Naive B cell (primary cell): Measurements from ENCODE around the gene PLD5. TPM values are rescaled to one million over a fixed set of nuclear protein-coding genes. Genes with fewer than 3 reads are reported as not detected.
"Not testable (repeated sequence)": the region's sequence is repeated elsewhere in the genome, so short reads cannot be mapped to it uniquely, and the experiment has no call there.

Experiments
- ATAC-seq, 2 donors: fragments of 150-1000 bp; cut with Tn5 transposase; 2 replicates each; pipeline ENCODE4 v1.10.0; 2021; ENCODE audit warnings: low read depth in 2 of 2, mild to moderate bottlenecking in 2 of 2, moderate library complexity in 2 of 2
- DNase-seq: peaks from one replicate; pipeline ENCODE4 v3.0.0; 2022
- H3K27ac Mint-ChIP-seq, 6 donors: one replicate each; pipeline ENCODE4 v1.8.0; 2020 to 2022; ENCODE audit warnings: mild to moderate bottlenecking in 6 of 6, mixed read lengths in 6 of 6, moderate library complexity in 5 of 6, inconsistent platforms in 2 of 6
- H3K27me3 Mint-ChIP-seq, 3 donors: one replicate each; pipeline ENCODE4 v1.8.0; 2021 to 2022; ENCODE audit warnings: mixed read lengths in 3 of 3, mild to moderate bottlenecking in 1 of 3
- H3K36me3 Mint-ChIP-seq, 2 donors: one replicate each; pipeline ENCODE4 v1.8.0; 2020 to 2022; ENCODE audit warnings: mixed read lengths in 2 of 2, inconsistent platforms in 1 of 2, mild to moderate bottlenecking in 1 of 2
- H3K4me1 Mint-ChIP-seq, 3 donors: one replicate each; pipeline ENCODE4 v1.8.0; 2020 to 2022; ENCODE audit warnings: mixed read lengths in 3 of 3, inconsistent platforms in 1 of 3, mild to moderate bottlenecking in 1 of 3, moderate library complexity in 1 of 3
- H3K4me3 Mint-ChIP-seq, 8 donors: one replicate each; pipeline ENCODE4 v1.8.0; 2020 to 2022; ENCODE audit warnings: mild to moderate bottlenecking in 8 of 8, mixed read lengths in 8 of 8, moderate library complexity in 8 of 8, inconsistent platforms in 2 of 8
- H3K9me3 Mint-ChIP-seq, 7 donors: one replicate each; pipeline ENCODE4 v1.8.0; 2020 to 2022; ENCODE audit warnings: mixed read lengths in 7 of 7, mild to moderate bottlenecking in 5 of 7, inconsistent platforms in 2 of 7, moderate library complexity in 1 of 7
- polyA plus RNA-seq, 6 donors: library from polyadenylated mRNA; unstranded; fragments of 300-500 nt; fragmentation: Illumina TruSeq; gene quantifications; one replicate each; pipeline ENCODE4 v1.2.3, GENCODE V29; 2021; ENCODE audit warnings: low read depth in 6 of 6

The PLD5 gene
- polyA plus RNA-seq, 6 donors from 2014 or later = 0.08 to 1.1 (median 0.33) TPM

DNA sequence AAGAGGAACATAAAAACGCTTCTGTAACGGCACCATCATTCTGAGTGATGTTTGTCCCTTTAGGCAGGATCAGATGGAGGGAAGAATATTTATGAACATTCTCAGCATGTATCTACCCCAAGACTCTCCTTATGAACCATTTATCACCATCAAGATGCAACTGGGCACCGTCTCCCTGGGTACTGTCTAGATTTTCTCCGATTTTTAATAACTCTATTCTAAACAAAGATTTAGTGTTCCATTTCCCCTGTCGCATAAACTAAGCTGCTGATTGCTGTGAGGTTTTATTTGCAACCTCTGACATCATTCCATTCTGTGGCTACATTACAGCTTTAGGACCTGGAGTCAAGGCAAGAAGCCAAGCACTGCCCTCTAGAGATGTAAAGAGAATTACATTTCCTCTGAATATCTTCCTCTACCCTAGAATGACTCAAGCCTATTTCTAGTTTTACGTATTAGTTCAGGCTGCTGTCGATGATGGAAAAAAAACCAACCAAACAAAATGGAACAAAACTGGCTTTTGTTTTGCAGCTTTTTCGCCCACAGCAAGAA is 395.5 kb downstream of the PLD5 start:
- DNase-seq = no peak
- ATAC-seq = no peak
- peaks cover 3 to 16% (median 7%) of the 10 kb centered on the region in 7 donors for H3K9me3 Mint-ChIP-seq
- peaks cover 0 to 3% of the 10 kb centered on the region in 2 donors for H3K36me3 Mint-ChIP-seq
- H3K4me3 Mint-ChIP-seq = no peak overlapping the region
- no peak overlapping the region for H3K27ac Mint-ChIP-seq
- no peaks in the 10 kb centered on the region for H3K4me1 Mint-ChIP-seq
- H3K27me3 Mint-ChIP-seq = peaks cover 0 to 8% (median 0%) of the 10 kb centered on the region in 3 donors

DNA sequence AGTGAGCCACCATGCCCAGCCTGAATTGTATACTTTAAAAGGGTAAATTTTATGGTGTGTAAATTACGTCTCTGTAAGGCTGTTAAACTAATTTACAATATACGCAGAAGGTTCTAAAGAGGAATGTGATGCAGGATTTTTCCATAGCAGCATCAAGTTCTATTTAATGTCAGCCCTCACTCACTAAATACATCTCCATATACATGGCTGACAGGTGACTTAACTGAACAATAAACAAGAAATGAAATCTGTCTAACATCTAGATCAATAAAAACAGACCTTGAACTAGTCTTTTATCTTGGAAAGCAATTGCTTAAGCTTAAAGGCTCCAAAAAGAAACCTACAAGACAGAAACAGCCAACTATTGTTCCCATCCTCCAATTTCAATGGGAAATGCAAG is 404.1 kb downstream of the PLD5 start:
- ATAC-seq (no peak), DNase-seq (no peak)
- H3K4me3 Mint-ChIP-seq = no peak overlapping the region
- no peaks in the 10 kb centered on the region for H3K27me3 Mint-ChIP-seq
- no peaks in the 10 kb centered on the region for H3K36me3 Mint-ChIP-seq
- no peak overlapping the region for H3K27ac Mint-ChIP-seq
- H3K4me1 Mint-ChIP-seq = no peaks in the 10 kb centered on the region
- no peaks in the 10 kb centered on the region for H3K9me3 Mint-ChIP-seq

GRCh38 chr1:242100921-242101320 is 423.6 kb downstream of the PLD5 start:
- Mint-ChIP-seq H3K27ac (no peak overlapping the region), H3K4me3 (no peak overlapping the region), H3K9me3 (peaks cover 0 to 4% (median 0%) of the 10 kb centered on the region in 7 donors), H3K27me3 (peaks cover 5 to 16% (median 11%) of the 10 kb centered on the region in 3 donors), H3K36me3 (no peaks in the 10 kb centered on the region), H3K4me1 (no peaks in the 10 kb centered on the region)
- ATAC-seq = no peak
- DNase-seq = no peak

DNA sequence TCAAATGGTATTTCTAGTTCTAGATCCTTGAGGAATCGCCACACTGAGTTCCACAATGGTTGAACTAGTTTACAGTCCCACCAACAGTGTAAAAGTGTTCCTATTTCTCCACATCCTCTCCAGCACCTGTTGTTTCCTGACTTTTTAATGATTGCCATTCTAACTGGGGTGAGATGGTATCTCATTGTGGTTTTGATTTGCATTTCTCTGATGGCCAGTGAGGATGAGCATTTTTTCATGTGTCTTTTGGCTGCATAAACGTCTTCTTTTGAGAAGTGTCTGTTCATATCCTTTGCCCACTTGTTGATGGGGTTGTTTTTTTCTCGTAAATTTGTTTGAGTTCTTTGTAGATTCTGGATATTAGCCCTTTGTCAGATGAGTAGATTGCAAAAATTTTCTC is 427.2 kb downstream of the PLD5 start:
- ATAC-seq, H3K36me3 Mint-ChIP-seq, H3K27ac Mint-ChIP-seq, H3K4me1 Mint-ChIP-seq, H3K9me3 Mint-ChIP-seq, H3K4me3 Mint-ChIP-seq, H3K27me3 Mint-ChIP-seq, DNase-seq: not testable (repeated sequence)

GRCh38 chr1:242093116-242093515 is 431.4 kb downstream of the PLD5 start:
- Mint-ChIP-seq H3K4me3 (peak overlapping the region in 1 of 8 donors; percentile 17), H3K27ac (no peak overlapping the region), H3K9me3 (peaks cover 0 to 1% (median 0%) of the 10 kb centered on the region in 7 donors), H3K4me1 (no peaks in the 10 kb centered on the region), H3K36me3 (no peaks in the 10 kb centered on the region), H3K27me3 (no peaks in the 10 kb centered on the region)
- ATAC-seq (no peak), DNase-seq (no peak)

GRCh38 chr1:242089911-242090310 is 434.6 kb downstream of the PLD5 start:
- ATAC-seq (no peak), DNase-seq (no peak)
- H3K4me1 Mint-ChIP-seq = no peaks in the 10 kb centered on the region
- H3K27me3 Mint-ChIP-seq = peaks cover 0 to 12% (median 8%) of the 10 kb centered on the region in 3 donors
- no peaks in the 10 kb centered on the region for H3K36me3 Mint-ChIP-seq
- H3K9me3 Mint-ChIP-seq = no peaks in the 10 kb centered on the region
- no peak overlapping the region for H3K27ac Mint-ChIP-seq
- no peak overlapping the region for H3K4me3 Mint-ChIP-seq

DNA sequence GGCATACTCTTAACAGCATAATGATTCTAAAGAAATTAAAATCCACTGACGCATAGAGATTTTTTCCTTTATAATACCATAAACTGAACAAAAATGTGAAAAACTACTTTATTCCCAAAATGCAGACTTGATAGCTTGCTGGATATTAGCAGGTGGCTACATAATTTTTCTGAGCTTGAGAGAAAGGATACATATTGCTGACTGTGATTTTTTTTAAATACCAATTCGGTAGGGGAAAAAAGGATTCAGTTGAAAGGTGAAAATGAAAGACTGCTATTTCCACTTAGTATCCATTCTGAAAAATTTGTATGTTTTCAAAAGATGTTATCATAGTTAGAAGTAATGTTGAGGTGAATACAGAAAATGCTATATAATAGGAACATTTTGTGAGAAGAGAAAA is 435.6 kb downstream of the PLD5 start:
- H3K27me3 Mint-ChIP-seq = peaks cover 0 to 12% (median 8%) of the 10 kb centered on the region in 3 donors
- H3K4me3 Mint-ChIP-seq = no peak overlapping the region
- DNase-seq = no peak
- no peaks in the 10 kb centered on the region for H3K4me1 Mint-ChIP-seq
- no peak for ATAC-seq
- H3K9me3 Mint-ChIP-seq = no peaks in the 10 kb centered on the region
- no peak overlapping the region for H3K27ac Mint-ChIP-seq
- H3K36me3 Mint-ChIP-seq = no peaks in the 10 kb centered on the region

GRCh38 chr1:242086706-242087105 is 437.8 kb downstream of the PLD5 start:
- Mint-ChIP-seq H3K4me3 (no peak overlapping the region), H3K27me3 (peaks cover 8 to 28% (median 10%) of the 10 kb centered on the region in 3 donors), H3K9me3 (no peaks in the 10 kb centered on the region), H3K27ac (no peak overlapping the region), H3K4me1 (no peaks in the 10 kb centered on the region), H3K36me3 (peaks cover 0 to 4% of the 10 kb centered on the region in 2 donors)
- ATAC-seq (no peak), DNase-seq (no peak)

DNA sequence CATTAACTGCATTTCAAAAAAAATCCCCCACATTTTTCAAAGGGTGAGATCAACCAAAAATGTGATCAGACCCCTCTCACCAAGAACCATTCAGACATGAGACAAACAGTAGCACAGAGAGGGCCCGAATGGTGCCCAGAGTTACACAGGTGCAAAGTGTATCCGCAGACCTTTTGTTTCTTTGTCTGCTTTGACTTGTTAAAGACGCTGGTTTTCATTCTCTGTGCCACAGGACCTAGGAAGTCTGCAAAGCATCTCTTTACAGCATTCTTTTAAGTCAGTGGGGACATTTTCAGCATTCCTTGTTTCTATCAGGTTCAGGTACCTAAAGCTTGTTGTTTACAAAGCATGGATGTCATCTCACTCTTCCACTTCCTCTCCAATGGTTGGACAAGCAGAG is 438.4 kb downstream of the PLD5 start:
- peaks cover 8 to 28% (median 10%) of the 10 kb centered on the region in 3 donors for H3K27me3 Mint-ChIP-seq
- ATAC-seq = no peak
- H3K4me1 Mint-ChIP-seq = no peaks in the 10 kb centered on the region
- H3K27ac Mint-ChIP-seq = no peak overlapping the region
- DNase-seq = no peak
- H3K9me3 Mint-ChIP-seq = no peaks in the 10 kb centered on the region
- no peak overlapping the region for H3K4me3 Mint-ChIP-seq
- H3K36me3 Mint-ChIP-seq = peaks cover 0 to 4% of the 10 kb centered on the region in 2 donors

DNA sequence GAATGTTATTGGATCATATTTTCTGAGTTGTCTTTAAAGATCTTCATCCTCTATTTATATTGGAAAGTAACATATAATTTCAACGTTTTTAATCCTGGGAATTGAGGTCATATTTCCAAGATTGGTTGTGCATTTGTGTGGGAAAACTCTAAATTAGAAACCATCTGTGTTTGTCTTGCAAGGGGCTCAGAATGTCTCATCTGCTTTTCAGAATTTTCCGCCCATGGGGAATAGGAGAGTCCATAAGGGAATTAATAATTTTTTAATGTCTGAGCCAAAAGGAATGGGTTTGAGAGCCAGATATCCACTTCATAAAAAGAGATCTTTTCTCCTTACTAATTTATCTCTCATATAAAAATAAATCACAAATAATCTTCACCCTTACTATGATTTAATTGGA is 440.8 kb downstream of the PLD5 start:
- DNase-seq (no peak), ATAC-seq (no peak)
- Mint-ChIP-seq H3K4me1 (peaks cover 0 to 4% (median 0%) of the 10 kb centered on the region in 3 donors), H3K36me3 (peaks cover 0 to 4% of the 10 kb centered on the region in 2 donors), H3K27ac (no peak overlapping the region), H3K9me3 (peaks cover 0 to 5% (median 0%) of the 10 kb centered on the region in 7 donors), H3K27me3 (peaks cover 8 to 34% (median 10%) of the 10 kb centered on the region in 3 donors), H3K4me3 (no peak overlapping the region)

DNA sequence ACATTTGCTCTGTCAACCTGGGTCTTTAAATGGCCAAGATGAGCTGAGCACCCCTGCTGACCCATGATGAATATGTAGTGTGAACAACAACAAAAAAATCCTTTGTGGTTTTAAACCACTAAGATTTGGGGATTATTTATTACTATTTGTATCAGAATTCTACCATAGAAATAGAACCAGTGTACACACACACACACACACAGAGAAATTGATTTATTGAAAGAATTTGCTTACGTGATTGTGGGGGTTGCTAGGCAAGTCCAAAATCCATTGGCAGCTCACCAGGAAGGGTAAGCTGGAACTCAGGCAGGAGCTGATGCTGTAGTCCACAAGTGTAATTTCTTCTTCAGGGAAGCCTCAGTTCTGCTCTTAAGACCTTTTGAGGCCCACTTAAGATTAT is 443.1 kb downstream of the PLD5 start:
- ATAC-seq (no peak), DNase-seq (no peak)
- Mint-ChIP-seq H3K36me3 (peaks cover 0 to 4% of the 10 kb centered on the region in 2 donors), H3K4me1 (peaks cover 0 to 4% (median 0%) of the 10 kb centered on the region in 3 donors), H3K4me3 (no peak overlapping the region), H3K9me3 (peaks cover 0 to 5% (median 0%) of the 10 kb centered on the region in 7 donors), H3K27me3 (peaks cover 4 to 32% (median 10%) of the 10 kb centered on the region in 3 donors), H3K27ac (no peak overlapping the region)

DNA sequence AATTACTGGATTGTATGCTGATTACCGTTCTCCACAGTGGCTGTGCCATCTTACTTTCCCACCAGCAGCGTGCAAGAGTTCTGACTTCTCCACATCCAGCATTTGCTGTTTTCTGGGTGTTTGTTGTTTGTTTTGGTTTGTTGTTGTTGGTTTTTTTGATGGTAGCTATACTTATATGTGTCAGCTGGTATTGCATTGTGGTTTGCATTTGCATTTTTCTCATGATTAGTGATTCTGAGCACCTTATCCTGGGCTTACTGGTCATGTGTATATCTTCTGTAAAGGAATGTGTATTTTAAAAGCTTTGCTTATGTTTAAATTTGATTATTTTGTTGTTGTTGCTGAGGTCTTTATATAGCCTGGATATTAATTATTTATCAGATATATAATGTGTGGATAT is 458.7 kb downstream of the PLD5 start:
- H3K27me3 Mint-ChIP-seq = peaks cover 0 to 13% (median 0%) of the 10 kb centered on the region in 3 donors
- H3K27ac Mint-ChIP-seq = no peak overlapping the region
- H3K36me3 Mint-ChIP-seq = no peaks in the 10 kb centered on the region
- DNase-seq (no peak), ATAC-seq (no peak)
- no peaks in the 10 kb centered on the region for H3K9me3 Mint-ChIP-seq
- no peaks in the 10 kb centered on the region for H3K4me1 Mint-ChIP-seq
- no peak overlapping the region for H3K4me3 Mint-ChIP-seq

DNA sequence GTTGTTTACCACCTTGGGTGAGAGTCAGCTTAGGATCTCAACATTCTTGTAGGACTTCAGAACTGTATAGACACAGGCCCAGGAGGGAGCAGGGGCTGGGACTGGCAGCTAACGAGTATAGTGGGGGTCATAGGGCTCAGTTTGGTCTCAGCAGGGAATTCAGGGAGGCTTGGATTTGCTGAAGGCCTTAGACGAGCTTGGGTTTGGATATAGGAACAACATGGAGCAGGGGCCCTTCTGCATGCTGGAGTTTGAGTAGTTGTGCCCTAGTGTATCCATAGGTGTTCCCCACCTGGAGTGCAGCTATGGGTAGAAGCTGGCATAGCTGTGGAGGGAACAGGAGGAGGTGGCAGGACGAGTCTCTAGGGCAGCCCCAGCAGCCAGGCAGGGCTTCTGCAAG is 462.2 kb downstream of the PLD5 start:
- Mint-ChIP-seq H3K9me3 (no peaks in the 10 kb centered on the region), H3K36me3 (no peaks in the 10 kb centered on the region), H3K4me1 (no peaks in the 10 kb centered on the region), H3K27me3 (no peaks in the 10 kb centered on the region), H3K27ac (no peak overlapping the region), H3K4me3 (no peak overlapping the region)
- DNase-seq (no peak), ATAC-seq (no peak)

- Mint-ChIP-seq H3K9me3 (peaks cover 0 to 2% (median 0%) of the 10 kb centered on the region in 7 donors), H3K4me1 (no peaks in the 10 kb centered on the region), H3K27me3 (peaks cover 0 to 5% (median 0%) of the 10 kb centered on the region in 3 donors), H3K27ac (no peak overlapping the region), H3K36me3 (no peaks in the 10 kb centered on the region), H3K4me3 (no peak overlapping the region)
- DNase-seq (no peak), ATAC-seq (no peak)
Observed at GRCh38 chr1:242059976-242060375, 464.5 kb downstream of the PLD5 start.

DNA sequence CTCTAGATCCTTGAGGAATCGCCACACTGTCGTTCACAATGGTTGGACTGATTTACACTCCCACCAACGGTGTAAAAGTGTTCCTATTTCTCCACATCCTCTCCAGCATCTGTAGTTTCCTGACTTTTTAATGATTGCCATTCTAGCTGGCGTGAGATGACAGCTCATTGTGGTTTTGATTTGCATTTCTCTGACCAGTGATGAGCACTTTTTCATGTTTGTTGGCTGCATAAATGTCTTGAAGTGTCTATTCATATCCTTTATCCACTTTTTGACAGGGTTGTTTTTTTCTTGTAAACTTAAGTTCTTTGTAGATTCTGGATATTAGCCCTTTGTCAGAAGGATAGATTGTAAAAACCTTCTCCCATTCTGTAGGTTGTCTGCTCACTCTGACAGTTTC is 465.9 kb downstream of the PLD5 start:
- not testable (repeated sequence) for H3K4me1 Mint-ChIP-seq, H3K27ac Mint-ChIP-seq, DNase-seq, H3K27me3 Mint-ChIP-seq, H3K4me3 Mint-ChIP-seq, H3K36me3 Mint-ChIP-seq, H3K9me3 Mint-ChIP-seq, ATAC-seq
